ENCODE measurements around the gene PPFIA3. TPM values are rescaled to one million over a fixed set of nuclear protein-coding genes. Genes with fewer than 3 reads are reported as not detected.
"Not testable (repeated sequence)": the region's sequence is repeated elsewhere in the genome, so short reads cannot be mapped to it uniquely, and the experiment has no call there.

The PPFIA3 gene
- total and polyA plus RNA-seq, 2 experiments from 2014 or later: 4.4 to 8.2 TPM

DNA sequence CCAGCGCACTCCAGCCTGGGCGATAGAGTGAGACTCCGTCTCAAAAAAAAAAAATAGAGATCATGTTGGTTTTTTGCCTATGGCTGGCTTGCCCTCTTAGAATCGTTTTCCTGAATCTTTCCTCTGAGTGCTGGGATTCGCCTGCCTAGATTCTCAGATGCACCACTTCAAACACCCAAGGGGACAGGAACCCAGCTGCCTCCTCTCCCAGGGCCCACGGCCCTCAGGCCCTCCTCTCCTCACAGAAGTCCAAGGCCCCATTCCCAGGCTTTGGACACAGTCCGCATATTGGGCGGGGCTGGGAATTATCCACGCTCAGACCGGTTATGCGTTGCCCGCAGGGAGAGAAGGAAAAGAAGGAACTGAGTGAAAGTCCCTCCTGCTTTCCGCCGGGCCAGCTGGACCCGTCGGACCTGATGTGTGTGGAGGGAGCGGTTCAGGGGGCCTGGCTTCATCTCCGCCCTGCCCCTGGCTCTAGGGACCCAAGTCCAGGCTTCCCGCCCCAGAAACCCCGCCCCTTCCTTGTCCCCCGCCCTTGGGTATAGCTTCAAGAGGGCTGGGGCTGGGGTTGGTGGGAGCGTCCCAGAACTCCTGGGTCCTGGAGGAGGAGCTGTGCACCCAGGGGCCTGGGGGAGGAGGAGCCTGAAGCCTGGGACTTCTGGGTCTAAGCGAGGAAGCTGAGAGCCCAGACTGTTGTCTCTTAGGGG is 5.8 kb downstream of the PPFIA3 start:
- peak; percentile 59 for DNase-seq (ENCODE audit: low spot score)
- Histone ChIP-seq H3K27ac (no peak overlapping the region), H4K20me1 (ENCODE audit: insufficient read depth, poor library complexity, severe bottlenecking) (no peaks in the 10 kb centered on the region), H3K9me2 (replicated peaks; ENCODE audit: insufficient read depth) (no peaks in the 10 kb centered on the region), H3K27me3 (peaks cover 7% of the 10 kb centered on the region), H2AFZ (no peak overlapping the region), H3K4me1 (ENCODE audit: insufficient read depth) (no peaks in the 10 kb centered on the region), H3K79me2 (no peaks in the 10 kb centered on the region), H3K4me2 (peak overlapping the region; percentile 53), H3K9me3 (ENCODE audit: low read depth) (no peaks in the 10 kb centered on the region), H3K4me3 (no peak overlapping the region), H3K36me3 (replicated peaks; ENCODE audit: insufficient read depth, low read depth) (no peaks in the 10 kb centered on the region)
- WGBS (ENCODE audit: low lambda C conversion rate, missing lambda C conversion rate): 42% methylated on average over 23 of the region's 23 CpGs
- TF ChIP-seq EZH2 (IDR thresholded peaks at IDR 0.05; ENCODE audit: borderline replicate concordance) (no peak), EZH2phosphoT487 (IDR thresholded peaks at IDR 0.05; ENCODE audit: low read depth, severe bottlenecking, unreplicated experiment) (no peak)
- TF ChIP-seq, protein P1, sequence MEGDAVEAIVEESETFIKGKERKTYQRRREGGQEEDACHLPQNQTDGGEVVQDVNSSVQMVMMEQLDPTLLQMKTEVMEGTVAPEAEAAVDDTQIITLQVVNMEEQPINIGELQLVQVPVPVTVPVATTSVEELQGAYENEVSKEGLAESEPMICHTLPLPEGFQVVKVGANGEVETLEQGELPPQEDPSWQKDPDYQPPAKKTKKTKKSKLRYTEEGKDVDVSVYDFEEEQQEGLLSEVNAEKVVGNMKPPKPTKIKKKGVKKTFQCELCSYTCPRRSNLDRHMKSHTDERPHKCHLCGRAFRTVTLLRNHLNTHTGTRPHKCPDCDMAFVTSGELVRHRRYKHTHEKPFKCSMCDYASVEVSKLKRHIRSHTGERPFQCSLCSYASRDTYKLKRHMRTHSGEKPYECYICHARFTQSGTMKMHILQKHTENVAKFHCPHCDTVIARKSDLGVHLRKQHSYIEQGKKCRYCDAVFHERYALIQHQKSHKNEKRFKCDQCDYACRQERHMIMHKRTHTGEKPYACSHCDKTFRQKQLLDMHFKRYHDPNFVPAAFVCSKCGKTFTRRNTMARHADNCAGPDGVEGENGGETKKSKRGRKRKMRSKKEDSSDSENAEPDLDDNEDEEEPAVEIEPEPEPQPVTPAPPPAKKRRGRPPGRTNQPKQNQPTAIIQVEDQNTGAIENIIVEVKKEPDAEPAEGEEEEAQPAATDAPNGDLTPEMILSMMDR (IDR thresholded peaks at IDR 0.05; ENCODE audit: poor library complexity): no peak

DNA sequence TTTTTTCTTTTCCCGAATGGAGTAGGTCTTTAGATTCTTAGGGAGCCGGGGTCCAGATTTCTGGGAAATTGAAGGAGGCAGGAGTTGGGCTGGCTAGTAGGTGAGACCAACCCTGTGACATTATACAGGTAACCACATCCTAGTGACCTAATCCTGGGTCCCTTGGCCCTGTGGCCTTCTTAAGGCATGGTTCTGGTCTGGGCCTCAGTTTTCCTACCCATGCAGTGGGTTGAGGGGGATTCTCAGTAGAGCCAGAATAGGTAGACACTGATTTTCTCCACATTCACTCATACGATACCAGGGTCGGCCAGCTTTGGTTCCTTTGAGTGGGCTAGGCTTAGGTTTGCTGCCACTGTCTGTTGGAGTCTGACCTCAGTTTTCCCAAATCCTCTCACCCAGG is 7.2 kb downstream of the PPFIA3 start:
- TF ChIP-seq EZH2 (IDR thresholded peaks at IDR 0.05; ENCODE audit: borderline replicate concordance) (no peak), EZH2phosphoT487 (IDR thresholded peaks at IDR 0.05; ENCODE audit: low read depth, severe bottlenecking, unreplicated experiment) (no peak)
- Histone ChIP-seq H2AFZ (no peak overlapping the region), H3K36me3 (replicated peaks; ENCODE audit: insufficient read depth, low read depth) (no peaks in the 10 kb centered on the region), H3K27me3 (no peaks in the 10 kb centered on the region), H3K27ac (no peak overlapping the region), H4K20me1 (ENCODE audit: insufficient read depth, poor library complexity, severe bottlenecking) (no peaks in the 10 kb centered on the region), H3K79me2 (no peaks in the 10 kb centered on the region), H3K4me2 (no peak overlapping the region), H3K4me3 (no peak overlapping the region), H3K4me1 (ENCODE audit: insufficient read depth) (no peaks in the 10 kb centered on the region), H3K9me3 (ENCODE audit: low read depth) (no peaks in the 10 kb centered on the region), H3K9me2 (replicated peaks; ENCODE audit: insufficient read depth) (no peaks in the 10 kb centered on the region)
- no peak for DNase-seq (ENCODE audit: low spot score)
- 70% methylated on average over 4 of the region's 4 CpGs for WGBS (ENCODE audit: low lambda C conversion rate, missing lambda C conversion rate)

DNA sequence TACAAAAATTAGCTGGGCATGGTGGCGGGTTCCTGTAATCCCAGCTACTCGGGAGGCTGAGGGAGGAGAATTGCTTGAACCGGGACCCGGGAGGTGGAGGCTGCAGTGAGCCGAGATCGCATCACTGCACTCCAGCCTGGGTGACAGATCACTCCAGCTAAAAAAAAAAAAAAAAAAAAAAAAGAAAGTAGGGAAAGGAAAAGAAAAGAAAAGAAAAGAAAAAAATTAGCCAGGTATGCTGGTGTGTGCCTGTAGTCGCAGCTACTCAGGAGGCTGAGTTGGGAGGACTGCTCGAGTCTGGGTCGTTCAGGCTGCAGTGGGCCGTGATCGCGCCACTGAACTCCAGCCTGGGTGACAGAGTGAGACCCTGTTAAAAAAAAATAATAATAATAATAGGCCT is 7.9 kb downstream of the PPFIA3 start:
- over 99% methylated on average over 12 of the region's 12 CpGs for WGBS (ENCODE audit: low lambda C conversion rate, missing lambda C conversion rate)
- H3K27me3 ChIP-seq; H4K20me1 ChIP-seq (ENCODE audit: insufficient read depth, poor library complexity, severe bottlenecking); H3K36me3 ChIP-seq (replicated peaks; ENCODE audit: insufficient read depth, low read depth); H3K27ac ChIP-seq; H3K9me3 ChIP-seq (ENCODE audit: low read depth); H3K4me3 ChIP-seq; H3K79me2 ChIP-seq; H3K4me1 ChIP-seq (ENCODE audit: insufficient read depth); H2AFZ ChIP-seq; H3K9me2 ChIP-seq (replicated peaks; ENCODE audit: insufficient read depth); DNase-seq (ENCODE audit: low spot score): not testable (repeated sequence)
- H3K4me2 ChIP-seq: peak overlapping the region; percentile 73

DNA sequence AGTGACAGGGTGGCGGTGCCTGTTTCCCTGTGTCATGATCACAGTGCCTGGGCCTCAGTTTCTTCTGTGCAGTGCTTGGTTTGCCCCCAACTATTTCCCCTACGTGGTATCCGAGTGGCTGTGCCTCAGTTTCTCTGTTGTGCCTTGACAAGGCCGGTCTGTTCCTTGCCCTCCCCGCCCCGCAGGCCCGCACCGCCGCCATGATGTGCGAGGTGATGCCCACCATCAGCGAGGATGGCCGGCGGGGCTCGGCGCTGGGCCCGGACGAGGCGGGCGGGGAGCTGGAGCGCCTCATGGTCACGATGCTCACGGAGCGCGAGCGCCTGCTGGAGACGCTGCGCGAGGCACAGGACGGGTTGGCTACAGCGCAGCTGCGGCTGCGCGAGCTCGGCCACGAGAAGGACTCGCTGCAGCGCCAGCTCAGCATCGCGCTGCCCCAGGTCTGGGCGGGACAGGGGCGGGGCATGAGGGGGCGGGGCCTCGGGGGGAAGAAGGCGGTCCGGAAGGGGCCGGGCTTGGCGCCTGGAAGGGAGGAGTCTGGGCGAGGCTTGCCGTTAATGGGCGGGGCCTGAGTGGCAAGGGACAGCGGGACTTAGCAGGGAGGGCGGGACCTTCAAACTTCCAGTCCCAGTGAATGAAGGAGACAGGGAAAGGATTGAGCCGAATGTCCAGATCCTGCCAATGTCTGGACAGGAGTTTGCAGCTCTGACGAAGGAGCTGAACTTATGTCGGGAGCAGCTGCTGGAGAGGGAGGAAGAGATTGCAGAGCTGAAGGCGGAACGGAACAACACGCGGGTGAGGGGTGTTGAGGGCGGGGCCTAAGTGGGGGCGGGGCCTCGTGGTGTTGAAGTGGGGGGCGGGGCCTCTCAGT is 8.6 kb downstream of the PPFIA3 start:
- H3K27ac ChIP-seq: peak overlapping the region; percentile 76
- H4K20me1 ChIP-seq (ENCODE audit: insufficient read depth, poor library complexity, severe bottlenecking): no peaks in the 10 kb centered on the region
- H2AFZ ChIP-seq: peak overlapping the region; percentile 49
- TF ChIP-seq EZH2phosphoT487 (IDR thresholded peaks at IDR 0.05; ENCODE audit: low read depth, severe bottlenecking, unreplicated experiment) (no peak), EZH2 (IDR thresholded peaks at IDR 0.05; ENCODE audit: borderline replicate concordance) (no peak)
- TF ChIP-seq, protein P1 (IDR thresholded peaks at IDR 0.05; ENCODE audit: poor library complexity): no peak
- no peaks in the 10 kb centered on the region for H3K4me1 ChIP-seq (ENCODE audit: insufficient read depth)
- H3K27me3 ChIP-seq: no peaks in the 10 kb centered on the region
- no peaks in the 10 kb centered on the region for H3K9me3 ChIP-seq (ENCODE audit: low read depth)
- H3K4me3 ChIP-seq: no peak overlapping the region
- H3K9me2 ChIP-seq (replicated peaks; ENCODE audit: insufficient read depth): no peaks in the 10 kb centered on the region
- 10% methylated on average over 31 of the region's 63 CpGs for WGBS (ENCODE audit: low lambda C conversion rate, missing lambda C conversion rate)
- peak; percentile 98 for DNase-seq (ENCODE audit: low spot score)
- no peaks in the 10 kb centered on the region for H3K36me3 ChIP-seq (replicated peaks; ENCODE audit: insufficient read depth, low read depth)
- H3K79me2 ChIP-seq: no peaks in the 10 kb centered on the region
- H3K4me2 ChIP-seq: peak overlapping the region; percentile 79
